GM12875 (cell line): ENCODE results near the gene OR8B8.

ENCODE experiments used
- H3K4me3 ChIP-seq: one replicate; pipeline ENCODE4 v1.5.1; 2011; ENCODE audit warnings: low read depth, low read length, control low read depth
- TF ChIP-seq, protein P1 (sequence below): IDR thresholded peaks from 2 replicates; pipeline ENCODE4 v1.5.1; 2011; ENCODE audit warnings: low read depth, mild to moderate bottlenecking, control low read depth, inconsistent platforms, low read length, moderate library complexity, borderline replicate concordance; ENCODE audit not compliant: insufficient read depth

The OR8B8 gene, protein sequence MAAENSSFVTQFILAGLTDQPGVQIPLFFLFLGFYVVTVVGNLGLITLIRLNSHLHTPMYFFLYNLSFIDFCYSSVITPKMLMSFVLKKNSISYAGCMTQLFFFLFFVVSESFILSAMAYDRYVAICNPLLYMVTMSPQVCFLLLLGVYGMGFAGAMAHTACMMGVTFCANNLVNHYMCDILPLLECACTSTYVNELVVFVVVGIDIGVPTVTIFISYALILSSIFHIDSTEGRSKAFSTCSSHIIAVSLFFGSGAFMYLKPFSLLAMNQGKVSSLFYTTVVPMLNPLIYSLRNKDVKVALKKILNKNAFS

DNA sequence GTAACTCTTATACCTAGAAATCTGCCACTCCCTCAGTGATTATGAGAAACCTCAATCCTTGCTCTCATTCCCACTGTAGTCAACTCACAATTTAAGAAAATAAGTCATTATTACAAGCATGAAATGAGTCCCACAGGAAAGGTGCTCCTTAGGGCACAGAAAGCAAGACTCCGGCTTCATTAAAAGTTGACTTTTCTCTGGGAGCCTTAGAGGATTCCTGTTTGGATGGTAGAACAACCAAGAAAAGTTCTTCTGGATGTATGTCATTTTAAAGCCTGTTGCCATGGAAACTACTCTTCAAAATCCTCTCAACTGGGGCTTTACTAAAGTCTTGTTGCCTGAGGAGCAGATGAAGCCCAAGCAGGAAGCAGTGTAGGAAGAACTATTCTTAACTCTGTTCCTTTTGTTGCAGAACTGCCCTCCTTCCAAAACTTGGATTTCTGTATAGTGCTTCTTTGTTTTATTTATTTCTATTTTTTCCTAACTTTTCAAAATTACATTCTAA is at the start of gene OR8B8:
Gene OR8B8 (minus strand): TSS at position 51 of the 505 bp plus-strand sequence. CDS start 4,611 bp downstream, outside the sequence.
- H3K4me3 ChIP-seq: no peak within 1 kb of the TSS
- TF ChIP-seq, protein P1, sequence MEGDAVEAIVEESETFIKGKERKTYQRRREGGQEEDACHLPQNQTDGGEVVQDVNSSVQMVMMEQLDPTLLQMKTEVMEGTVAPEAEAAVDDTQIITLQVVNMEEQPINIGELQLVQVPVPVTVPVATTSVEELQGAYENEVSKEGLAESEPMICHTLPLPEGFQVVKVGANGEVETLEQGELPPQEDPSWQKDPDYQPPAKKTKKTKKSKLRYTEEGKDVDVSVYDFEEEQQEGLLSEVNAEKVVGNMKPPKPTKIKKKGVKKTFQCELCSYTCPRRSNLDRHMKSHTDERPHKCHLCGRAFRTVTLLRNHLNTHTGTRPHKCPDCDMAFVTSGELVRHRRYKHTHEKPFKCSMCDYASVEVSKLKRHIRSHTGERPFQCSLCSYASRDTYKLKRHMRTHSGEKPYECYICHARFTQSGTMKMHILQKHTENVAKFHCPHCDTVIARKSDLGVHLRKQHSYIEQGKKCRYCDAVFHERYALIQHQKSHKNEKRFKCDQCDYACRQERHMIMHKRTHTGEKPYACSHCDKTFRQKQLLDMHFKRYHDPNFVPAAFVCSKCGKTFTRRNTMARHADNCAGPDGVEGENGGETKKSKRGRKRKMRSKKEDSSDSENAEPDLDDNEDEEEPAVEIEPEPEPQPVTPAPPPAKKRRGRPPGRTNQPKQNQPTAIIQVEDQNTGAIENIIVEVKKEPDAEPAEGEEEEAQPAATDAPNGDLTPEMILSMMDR: no peak

DNA sequence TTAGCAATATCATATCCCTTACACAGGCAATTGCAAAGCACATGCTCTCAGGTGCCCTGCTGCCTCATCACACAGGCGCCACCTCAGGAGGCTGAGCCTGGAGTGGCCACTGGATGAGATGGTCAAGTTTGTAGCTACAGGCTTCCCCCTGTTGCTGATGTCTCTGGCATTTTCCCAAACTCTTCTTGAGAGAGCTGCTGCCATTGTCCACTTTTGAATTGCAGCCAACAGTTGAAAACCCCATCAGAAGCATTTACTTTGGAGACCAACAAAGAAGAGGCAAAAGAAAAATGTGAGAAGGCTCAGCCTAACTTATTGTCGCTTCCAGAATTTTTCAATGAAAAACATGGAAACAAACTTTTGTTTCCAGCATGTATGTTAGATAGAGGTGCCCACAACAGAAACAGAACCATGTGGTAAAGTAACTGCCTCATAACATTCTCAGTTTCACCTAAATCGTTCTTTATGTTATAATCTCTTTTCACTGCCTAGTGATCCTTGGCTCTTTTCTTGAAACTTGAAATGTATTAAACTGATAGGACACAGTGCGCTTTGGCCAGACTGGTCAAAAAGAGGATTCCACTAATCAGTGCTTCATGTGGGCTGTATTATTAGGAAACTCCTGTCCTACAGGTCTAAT is 47.6 kb upstream of the OR8B8 start:
- TF ChIP-seq, protein P1: no peak
- no peak overlapping the region for H3K4me3 ChIP-seq

DNA sequence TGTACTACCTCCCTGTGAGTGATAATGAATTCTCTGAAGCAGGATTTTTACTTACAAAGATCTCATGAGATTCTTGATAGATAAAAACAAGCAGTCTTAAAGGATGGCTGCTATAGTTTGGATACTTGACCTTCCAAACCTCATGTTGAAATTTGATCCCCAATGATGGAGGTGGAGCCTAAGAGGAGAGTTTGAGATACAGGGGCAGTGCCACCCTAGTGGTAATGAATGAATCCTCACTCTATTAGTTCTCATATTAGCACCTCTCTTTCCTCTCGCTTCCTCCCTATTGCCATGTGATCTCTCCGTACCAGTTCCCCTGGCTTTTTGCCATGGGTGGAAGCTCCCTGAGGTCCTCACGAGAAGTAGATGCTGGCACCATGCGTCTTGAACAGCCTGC is 37.9 kb upstream of the OR8B8 start:
- TF ChIP-seq, protein P1: no peak
- no peak overlapping the region for H3K4me3 ChIP-seq

DNA sequence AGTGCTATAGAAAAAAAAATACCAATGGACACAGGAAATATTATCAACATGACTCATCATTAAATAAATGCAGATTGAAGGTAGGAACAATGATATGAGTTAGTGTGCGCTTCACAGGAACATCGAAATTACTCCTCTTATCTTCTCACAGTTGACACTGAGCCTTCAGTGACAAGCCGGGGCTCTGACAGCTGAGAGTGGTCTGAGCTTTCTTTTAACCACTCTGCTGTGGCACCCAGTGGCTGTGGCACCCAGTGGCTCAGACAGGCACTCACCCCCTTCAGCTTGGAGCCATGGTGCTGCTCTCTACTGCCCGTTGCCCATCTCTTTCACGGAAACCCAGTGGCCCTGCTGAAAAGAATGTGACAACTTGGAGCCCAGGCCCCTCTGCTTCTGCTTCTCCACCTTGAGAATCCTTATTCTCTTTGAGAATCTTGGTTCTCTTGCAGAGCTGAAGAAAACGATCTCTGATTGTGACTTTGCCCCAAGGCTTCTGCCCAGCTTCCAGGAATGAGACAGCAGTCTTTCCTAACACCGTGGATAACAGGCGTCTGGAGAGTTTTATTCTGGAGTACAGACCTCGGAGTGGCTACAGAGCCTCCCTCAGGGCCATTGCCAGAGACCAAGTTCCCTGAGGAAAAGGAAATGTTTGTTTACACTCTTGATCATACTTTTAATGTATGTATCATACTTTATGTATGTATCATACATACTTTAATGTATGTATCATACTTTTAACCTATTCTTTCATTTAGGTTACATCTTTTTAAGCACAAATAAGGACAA is 37.1 kb upstream of the OR8B8 start:
- TF ChIP-seq, protein P1: no peak
- no peak overlapping the region for H3K4me3 ChIP-seq

DNA sequence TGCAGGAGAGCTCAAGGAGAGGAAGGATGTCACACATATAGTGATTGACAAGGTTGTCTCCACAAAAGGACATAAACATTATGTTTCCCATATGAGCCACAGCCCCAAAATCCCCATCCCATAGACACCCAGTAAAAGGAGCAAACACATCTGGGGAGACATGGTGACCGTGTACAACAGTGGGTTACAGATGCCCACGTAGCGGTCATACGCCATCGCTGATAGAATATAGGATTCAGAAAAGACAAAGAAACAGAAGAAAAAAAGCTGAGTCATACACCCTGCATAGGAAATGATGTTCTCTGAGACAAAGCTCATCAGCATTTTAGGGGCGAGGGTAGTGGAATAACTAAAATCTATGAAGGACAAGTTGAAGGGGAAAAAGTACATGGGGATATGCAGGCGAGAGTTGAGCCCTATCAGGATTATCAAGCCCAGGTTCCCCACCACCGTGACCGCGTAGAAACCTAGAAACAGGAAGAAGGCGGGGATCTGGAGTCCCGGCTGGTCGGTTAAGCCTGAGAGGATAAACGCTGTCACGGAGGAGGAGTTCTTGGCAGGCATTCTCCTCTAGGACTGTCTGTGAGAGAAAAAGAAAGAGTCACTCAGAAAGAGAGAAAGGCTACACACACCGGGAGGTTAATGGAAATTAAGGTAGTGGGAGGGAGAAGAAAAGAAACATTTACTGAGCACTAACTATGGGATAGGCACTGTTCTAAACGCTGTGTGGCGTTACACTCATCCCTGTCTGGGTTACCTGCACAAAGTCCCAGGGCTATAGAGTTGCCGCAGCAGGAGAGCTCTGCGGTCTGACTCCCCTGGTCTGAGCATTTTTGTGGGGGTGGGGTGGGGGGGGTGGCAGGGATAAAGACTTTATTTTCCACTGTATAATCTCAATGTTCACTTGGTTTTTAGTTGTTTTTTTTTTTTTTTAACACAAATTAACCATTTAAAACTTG is 36.1 kb upstream of the OR8B8 start:
- TF ChIP-seq, protein P1: no peak
- H3K4me3 ChIP-seq: no peak overlapping the region

DNA sequence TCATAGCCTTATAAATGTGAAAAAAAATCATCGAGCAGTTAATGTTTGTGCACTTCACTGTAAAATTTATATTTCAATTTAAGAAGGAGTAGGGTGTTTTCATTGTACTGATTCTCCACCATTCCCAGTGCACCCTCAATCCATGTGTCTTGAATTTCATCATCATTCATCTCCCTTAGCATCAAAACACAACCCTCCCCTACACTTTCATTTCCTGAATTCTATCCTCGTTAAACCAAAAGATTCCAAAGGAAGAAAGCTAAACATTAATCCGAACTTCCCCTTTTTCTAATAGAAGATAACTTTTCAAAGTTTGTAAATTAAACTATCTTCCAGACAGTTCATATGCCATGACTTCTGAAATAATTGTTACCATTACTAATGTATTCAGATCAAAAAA is 34.1 kb upstream of the OR8B8 start:
- no peak overlapping the region for H3K4me3 ChIP-seq

More for the DNA sequence above, 34.1 kb upstream of the OR8B8 start:
- TF ChIP-seq, protein P1: no peak
